M059J (cell line): ENCODE measurements around the gene OR2V2. TPM values are rescaled to one million over a fixed set of nuclear protein-coding genes. Genes with fewer than 3 reads are reported as not detected.

ENCODE experiments used
- DNase-seq: peaks from one replicate; pipeline ENCODE4 v3.0.0-alpha.2; 2012; ENCODE audit warnings: low read depth
- total RNA-seq: library from RNA; depleted of rRNA; stranded (reverse); fragments of >200 nt; shearing (Covaris generic); gene quantifications from 2 replicates; pipeline ENCODE4 v1.2.3, GENCODE V29; 2014

The OR2V2 gene
- total RNA-seq, 1 experiment from 2014 or later: not detected

GRCh38 chr5:181145133-181145532 is 2.3 kb upstream of the OR2V2 start:
- DNase-seq: no peak

- DNase-seq: no peak
Observed at GRCh38 chr5:181149355-181149754, 2.0 kb downstream of the OR2V2 start.

DNA sequence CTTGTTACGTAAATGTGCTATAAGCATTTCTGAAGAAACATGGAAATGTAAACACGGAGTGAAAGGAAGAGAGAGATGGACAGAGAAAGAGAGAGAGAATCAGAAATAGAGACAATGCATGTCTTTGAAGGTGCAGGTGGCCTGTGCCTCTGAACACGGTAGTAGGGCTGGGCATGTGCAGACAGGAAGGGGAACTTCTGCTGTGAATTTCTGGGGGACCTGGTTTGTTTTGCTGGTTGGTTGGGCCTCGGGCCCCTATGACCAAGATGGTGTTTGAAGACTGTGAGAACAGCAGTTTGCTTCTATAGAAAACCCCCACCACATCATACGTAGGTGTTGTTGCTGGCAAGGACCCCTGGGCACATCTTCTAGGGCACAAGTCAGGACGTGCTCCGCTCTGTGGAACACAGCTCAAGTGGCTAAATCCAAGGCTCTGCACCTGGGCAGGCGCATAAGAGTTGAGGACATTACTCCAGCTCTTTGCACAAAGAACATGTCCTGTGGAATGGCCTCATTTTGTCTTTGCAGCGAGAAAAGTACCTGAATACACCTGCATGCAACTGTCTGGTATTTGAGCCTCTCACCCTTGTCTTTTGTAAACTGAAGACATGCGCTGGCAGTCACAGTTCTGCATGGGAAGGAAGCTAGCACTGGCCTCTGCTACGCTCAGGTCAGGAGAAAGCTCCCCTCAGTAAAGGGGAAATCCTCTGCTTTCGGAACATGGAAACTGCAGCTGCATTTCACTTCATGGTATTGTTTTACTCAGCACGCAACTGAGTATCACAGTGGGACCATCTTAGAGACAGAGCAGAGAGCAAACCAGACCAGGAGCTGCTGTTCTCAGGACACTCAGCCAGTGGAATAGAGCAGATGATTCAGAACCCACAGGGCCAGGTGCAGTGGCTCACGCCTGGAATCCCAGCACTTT is 2.7 kb downstream of the OR2V2 start:
- no peak for DNase-seq

GRCh38 chr5:181151146-181151545 is 3.8 kb downstream of the OR2V2 start:
- no peak for DNase-seq

DNA sequence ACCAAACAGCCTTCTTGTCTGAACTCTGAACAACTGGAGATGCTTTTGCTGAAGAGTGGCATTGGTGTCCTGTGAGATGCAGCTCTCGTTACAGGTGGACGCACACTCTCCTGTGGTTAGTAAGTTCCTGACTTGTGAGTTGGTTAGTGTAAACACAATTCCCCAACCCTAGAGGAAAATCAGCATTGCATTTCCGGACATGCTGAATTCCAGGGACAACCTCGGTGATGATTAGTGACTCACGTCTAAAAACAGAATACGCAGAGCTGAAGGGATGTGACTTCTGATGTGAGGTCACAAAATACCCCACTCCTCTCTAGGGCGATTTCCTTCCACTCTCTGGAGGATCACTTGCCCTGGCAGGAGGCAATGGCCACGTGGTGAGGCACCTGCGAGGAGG is 5.0 kb downstream of the OR2V2 start:
- DNase-seq: peak; percentile 94

GRCh38 chr5:181153814-181154213 is 6.4 kb downstream of the OR2V2 start:
- no peak for DNase-seq

DNA sequence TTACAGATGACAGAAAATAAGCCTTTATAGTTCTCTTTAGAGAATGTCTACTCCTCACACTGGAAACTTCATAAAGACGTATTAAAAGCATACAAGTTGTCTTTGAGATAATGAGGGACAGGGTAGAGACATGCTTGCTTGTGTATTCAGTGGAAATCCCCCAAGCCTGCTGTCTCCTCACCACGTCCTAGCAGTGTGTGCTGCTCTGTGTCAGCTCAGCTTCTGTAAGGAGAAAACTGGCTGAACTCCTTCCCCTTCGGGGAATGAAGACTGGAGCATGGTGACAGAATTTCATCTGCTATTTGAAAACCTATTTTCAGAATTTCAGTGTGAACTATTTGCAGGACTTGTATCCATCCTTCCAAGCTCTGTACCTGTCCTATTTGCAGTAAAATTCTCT is 9.4 kb downstream of the OR2V2 start:
- DNase-seq: no peak

GRCh38 chr5:181158869-181159268 is 11.5 kb downstream of the OR2V2 start:
- DNase-seq: no peak

DNA sequence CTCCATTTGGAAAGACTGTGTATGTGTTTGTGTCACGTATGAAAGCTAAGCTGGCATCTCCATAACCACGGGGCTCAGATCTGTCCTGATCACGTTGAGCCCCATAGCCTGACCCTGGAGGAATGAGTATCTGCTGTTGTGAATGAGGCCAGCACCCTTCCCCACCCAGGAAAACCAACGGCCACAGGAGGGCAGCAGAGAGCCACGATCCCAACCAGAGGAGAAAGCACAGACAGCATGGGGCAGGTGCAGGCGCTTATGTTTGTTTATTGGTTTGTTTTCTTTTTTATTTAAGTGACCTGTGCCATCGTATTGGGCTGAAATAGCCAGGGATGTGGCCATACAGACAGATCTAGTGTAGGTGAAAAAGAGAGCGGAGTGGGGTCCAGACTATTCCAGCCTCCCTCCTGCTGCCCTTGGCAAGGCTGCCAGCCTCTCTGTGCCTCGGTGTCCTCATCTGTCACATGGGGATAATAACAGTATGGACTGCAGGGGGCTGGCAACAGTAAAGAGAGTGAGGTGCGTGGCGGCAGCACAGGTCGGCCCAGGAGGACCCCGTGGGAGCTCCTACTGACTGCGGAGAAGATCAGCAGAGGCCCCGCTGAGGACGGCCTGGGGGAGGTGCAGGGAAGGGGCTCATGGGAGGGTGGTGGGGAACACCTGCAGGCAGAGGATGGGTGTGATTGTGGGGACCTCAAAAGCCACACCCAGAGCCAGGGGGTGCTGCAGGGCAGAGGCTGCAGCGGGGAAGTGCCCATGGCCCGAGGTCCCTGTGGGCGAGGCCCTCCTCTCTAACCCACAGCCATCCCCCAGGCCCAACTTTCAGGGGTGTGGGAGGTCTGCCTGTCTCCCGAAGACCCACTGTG is 12.1 kb downstream of the OR2V2 start:
- DNase-seq: peak; percentile 79

DNA sequence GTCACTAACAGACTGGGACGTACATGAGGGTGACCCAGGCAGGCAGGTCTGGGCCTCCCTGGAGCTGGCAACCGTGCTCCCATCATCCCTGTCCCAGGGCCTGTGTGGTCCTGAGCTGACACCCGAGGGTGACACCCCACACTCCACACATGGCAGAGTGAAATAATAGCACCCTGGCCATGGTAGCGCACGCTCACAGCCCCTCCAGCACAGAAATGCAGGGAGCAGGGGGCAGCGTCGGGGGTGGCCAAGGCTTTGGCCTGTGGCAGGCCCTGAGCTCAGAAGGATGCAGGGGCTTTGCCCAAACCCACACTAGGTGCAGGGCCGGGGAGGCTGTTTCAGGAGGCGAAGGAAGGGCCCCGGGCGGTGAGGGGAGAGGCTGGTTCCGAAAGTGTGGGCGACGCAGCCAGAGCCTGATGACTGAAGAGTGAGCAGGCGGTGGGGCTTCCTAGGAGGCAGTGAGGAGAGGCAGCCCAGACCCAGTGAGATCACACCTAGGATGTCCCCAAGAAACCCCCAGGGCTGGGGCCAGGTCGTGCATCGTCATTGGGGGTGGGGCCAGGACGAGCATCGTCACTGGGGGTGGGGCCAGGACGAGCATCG is 12.9 kb downstream of the OR2V2 start:
- DNase-seq: peak; percentile 60

DNA sequence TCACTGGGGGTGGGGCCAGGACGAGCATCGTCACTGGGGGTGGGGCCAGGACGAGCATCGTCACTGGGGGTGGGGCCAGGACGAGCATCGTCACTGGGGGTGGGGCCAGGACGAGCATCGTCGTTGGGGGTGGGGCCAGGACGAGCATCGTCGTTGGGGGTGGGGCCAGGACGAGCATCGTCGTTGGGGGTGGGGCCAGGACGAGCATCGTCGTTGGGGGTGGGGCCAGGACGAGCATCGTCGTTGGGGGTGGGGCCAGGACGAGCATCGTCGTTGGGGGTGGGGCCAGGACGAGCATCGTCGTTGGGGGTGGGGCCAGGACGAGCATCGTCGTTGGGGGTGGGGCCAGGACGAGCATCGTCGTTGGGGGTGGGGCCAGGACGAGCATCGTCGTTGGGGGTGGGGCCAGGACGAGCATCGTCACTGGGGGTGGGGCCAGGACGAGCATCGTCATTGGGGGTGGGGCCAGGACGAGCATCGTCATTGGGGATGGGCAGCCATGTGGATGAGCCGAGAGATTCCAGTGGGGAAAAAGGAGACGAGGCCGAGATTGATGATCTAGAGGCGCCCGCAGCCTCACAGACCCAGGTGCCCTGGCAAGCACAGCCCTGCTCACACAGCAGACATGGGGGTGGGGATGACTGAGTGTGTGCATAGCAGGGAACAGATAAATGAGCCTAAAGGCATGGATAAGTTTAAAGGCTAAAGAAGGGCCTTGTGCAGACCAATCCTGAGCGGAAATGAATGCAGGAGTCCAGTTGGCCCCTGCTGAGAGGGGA is 13.6 kb downstream of the OR2V2 start:
- peak; percentile 50 for DNase-seq

- DNase-seq: no peak
Observed at GRCh38 chr5:181161534-181162175, 14.3 kb downstream of the OR2V2 start.

DNA sequence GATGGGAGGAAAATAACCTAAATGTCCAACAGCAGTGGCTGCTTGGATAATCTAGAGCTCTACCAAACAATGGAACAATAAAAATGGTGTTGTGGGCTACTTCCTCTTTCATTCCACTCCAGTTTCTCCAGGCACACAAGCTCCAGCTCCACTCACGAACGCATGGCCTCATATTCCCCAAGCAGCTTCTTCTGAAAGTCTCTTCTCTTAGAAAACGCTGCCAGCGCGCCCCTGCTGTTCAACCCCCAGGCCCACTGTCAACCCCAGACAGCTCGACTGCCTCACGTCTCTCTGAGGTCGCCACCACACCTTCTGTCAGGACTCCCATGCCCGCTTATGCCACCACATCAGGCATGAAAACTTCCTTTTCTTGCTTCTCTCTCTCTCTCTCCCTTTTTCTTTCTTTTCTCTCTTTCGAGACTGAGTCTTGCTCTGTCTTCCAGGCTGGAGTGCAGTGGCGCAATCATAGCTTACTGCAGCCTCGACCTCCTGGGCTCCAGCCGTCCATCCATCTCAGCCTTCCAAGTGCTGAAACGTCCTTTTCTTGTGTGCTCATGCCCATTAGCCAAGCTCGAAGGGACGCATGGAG is 16.2 kb downstream of the OR2V2 start:
- DNase-seq: no peak

- DNase-seq: no peak
Observed at GRCh38 chr5:181164076-181164952, 16.9 kb downstream of the OR2V2 start.

- no peak for DNase-seq
Observed at GRCh38 chr5:181166812-181167733, 19.7 kb downstream of the OR2V2 start.

DNA sequence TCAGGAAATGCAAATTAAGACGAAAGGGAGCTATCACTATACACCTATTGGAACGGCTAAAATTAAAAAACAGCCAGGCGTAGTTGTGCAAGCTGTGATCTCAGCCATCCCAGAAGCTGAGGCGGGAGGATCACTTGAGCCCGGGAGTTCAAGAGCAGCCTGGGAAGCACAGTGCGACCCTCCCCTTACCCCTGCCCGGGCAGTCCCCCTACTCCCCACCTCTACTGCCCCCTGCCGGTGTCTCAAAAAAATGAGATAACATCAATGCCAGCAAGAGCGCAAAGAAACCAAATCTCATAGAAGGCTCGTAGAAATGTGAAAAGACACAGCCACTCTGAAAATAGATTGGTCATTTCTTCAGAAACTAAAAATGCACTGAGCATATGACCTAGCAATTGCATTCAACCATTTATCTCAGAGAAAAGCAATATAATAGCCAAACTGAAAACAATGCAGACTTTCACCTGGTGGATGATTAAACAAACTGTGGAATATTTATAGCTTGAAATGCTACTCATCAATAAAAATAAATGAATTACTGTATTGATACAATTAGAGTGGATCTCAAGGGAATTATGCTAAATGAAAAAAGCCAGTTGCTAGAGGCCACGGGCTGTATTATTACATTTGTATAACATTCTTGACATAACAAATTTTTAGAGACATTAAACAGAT is 20.6 kb downstream of the OR2V2 start:
- DNase-seq: no peak

DNA sequence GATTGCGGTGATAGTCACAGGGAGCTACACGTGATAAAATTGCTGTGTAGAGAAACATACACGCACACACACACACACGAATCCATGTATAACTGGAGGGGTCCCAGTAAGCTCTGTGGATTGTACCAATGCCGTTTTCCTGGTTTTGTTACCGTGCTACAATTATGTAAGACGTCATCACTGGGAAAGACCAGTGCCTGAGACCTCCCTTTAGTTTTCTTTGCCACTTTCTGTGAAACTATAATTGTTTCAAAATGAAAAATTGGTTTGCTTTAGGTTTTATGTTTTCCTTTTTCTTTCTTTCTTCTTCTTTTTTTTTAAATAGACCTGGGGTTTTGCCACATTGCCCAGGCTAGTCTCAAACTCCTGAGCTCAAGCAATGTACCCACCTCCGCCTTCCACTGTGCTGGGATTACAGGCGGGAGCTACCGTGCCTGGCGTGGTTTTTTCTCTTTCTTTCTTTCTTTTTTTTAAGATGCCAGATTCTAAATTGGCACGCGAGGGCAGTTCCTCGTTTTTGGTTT is 21.3 kb downstream of the OR2V2 start:
- no peak for DNase-seq
